ENCODE results near the gene CNOT6.

DNA sequence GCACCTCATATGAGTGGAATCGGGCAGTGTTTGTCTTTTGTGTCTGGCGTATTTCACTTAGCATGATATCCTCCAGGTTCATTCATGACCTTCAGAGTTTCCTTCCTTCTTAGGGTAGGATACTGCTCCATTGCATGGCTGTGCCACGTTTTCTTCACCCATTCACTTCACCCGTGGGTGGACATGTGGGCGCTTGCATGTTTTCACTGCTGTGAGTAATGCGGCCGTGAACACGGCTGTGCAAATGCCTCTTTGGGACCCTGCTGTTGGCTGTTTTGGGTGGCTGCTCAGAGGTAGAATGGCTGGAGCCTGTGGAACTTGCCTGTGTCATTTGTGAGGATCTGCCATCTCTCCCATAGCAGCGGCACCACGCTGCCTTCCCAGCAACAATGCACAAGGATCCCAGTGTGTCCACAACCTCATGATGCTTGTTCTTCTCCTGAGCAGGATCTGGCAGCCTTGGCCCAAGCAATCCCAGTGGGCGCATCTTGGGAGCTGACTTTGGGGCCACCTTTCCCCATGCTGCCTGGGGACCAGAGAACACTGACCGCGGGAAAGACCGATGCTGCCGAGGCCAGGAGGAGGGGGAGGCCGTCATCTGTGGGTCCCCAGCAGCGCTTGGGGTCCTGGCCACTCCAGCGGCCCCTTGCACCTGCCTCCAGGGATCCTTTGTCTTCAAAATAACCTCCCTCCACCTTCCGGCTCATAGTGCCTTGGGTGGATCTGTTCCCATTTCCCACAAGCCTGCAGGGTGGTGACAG lies 99.4 kb downstream of the CNOT6 start:
- TF ChIP-seq, protein P1, sequence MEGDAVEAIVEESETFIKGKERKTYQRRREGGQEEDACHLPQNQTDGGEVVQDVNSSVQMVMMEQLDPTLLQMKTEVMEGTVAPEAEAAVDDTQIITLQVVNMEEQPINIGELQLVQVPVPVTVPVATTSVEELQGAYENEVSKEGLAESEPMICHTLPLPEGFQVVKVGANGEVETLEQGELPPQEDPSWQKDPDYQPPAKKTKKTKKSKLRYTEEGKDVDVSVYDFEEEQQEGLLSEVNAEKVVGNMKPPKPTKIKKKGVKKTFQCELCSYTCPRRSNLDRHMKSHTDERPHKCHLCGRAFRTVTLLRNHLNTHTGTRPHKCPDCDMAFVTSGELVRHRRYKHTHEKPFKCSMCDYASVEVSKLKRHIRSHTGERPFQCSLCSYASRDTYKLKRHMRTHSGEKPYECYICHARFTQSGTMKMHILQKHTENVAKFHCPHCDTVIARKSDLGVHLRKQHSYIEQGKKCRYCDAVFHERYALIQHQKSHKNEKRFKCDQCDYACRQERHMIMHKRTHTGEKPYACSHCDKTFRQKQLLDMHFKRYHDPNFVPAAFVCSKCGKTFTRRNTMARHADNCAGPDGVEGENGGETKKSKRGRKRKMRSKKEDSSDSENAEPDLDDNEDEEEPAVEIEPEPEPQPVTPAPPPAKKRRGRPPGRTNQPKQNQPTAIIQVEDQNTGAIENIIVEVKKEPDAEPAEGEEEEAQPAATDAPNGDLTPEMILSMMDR (conservative IDR thresholded peaks at IDR 0.05; ENCODE audit: low read depth, low read length) = no peak
- TF ChIP-seq EZH2 (IDR thresholded peaks at IDR 0.05; ENCODE audit: borderline replicate concordance, low read depth, low read length, poor library complexity, severe bottlenecking) = no peak
